ENCODE results near the gene NEAT1. TPM values are rescaled to one million over a fixed set of nuclear protein-coding genes. Genes with fewer than 3 reads are reported as not detected.
A peak's percentile ranks its signal among the peaks of the same experiment; 100 is the strongest.

Gene NEAT1
- total RNA-seq, 1 donor from 2014 or later: 229 TPM

GRCh38 chr11:65401073-65401802 lies 21.4 kb upstream of the NEAT1 start:
- no peaks in the 10 kb centered on the region for H3K36me3 Mint-ChIP-seq
- no peaks in the 10 kb centered on the region for H3K4me1 Mint-ChIP-seq (ENCODE audit: unreplicated experiment)
- H3K9me3 Mint-ChIP-seq: no peaks in the 10 kb centered on the region
- no peak for DNase-seq (ENCODE audit: extremely low spot score, unreplicated experiment)
- H3K27me3 Mint-ChIP-seq: no peaks in the 10 kb centered on the region
- H3K27ac Mint-ChIP-seq: peak overlapping the region; percentile 39
- H3K4me3 Mint-ChIP-seq: no peak overlapping the region
- no peak for TF ChIP-seq CTCF (conservative IDR thresholded peaks at IDR 0.05)

GRCh38 chr11:65401803-65402248 lies 20.8 kb upstream of the NEAT1 start:
- Mint-ChIP-seq H3K27ac (peak overlapping the region; percentile 39), H3K9me3 (no peaks in the 10 kb centered on the region), H3K27me3 (no peaks in the 10 kb centered on the region), H3K36me3 (no peaks in the 10 kb centered on the region), H3K4me3 (no peak overlapping the region), H3K4me1 (ENCODE audit: unreplicated experiment) (no peaks in the 10 kb centered on the region)
- DNase-seq (ENCODE audit: extremely low spot score, unreplicated experiment): no peak
- no peak for TF ChIP-seq CTCF (conservative IDR thresholded peaks at IDR 0.05)

- no peak overlapping the region for H3K4me3 Mint-ChIP-seq
- H3K4me1 Mint-ChIP-seq (ENCODE audit: unreplicated experiment): no peaks in the 10 kb centered on the region
- H3K27ac Mint-ChIP-seq: no peak overlapping the region
- H3K36me3 Mint-ChIP-seq: no peaks in the 10 kb centered on the region
- H3K27me3 Mint-ChIP-seq: no peaks in the 10 kb centered on the region
- no peaks in the 10 kb centered on the region for H3K9me3 Mint-ChIP-seq
- no peak for TF ChIP-seq CTCF (conservative IDR thresholded peaks at IDR 0.05)
- no peak for DNase-seq (ENCODE audit: extremely low spot score, unreplicated experiment)
These were observed 19.8 kb upstream of the NEAT1 start for GRCh38 chr11:65402790-65403189.

GRCh38 chr11:65403607-65404121 lies 18.9 kb upstream of the NEAT1 start:
- Mint-ChIP-seq H3K9me3 (no peaks in the 10 kb centered on the region), H3K36me3 (no peaks in the 10 kb centered on the region), H3K27ac (peak overlapping the region; percentile 58), H3K4me1 (ENCODE audit: unreplicated experiment) (no peaks in the 10 kb centered on the region), H3K4me3 (no peak overlapping the region), H3K27me3 (no peaks in the 10 kb centered on the region)
- DNase-seq (ENCODE audit: extremely low spot score, unreplicated experiment): no peak
- TF ChIP-seq CTCF (conservative IDR thresholded peaks at IDR 0.05): no peak

- no peak for TF ChIP-seq CTCF (conservative IDR thresholded peaks at IDR 0.05)
- no peak overlapping the region for H3K27ac Mint-ChIP-seq
- H3K36me3 Mint-ChIP-seq: no peaks in the 10 kb centered on the region
- H3K4me3 Mint-ChIP-seq: no peak overlapping the region
- no peaks in the 10 kb centered on the region for H3K9me3 Mint-ChIP-seq
- no peaks in the 10 kb centered on the region for H3K4me1 Mint-ChIP-seq (ENCODE audit: unreplicated experiment)
- no peak for DNase-seq (ENCODE audit: extremely low spot score, unreplicated experiment)
- no peaks in the 10 kb centered on the region for H3K27me3 Mint-ChIP-seq
These were observed 18.4 kb upstream of the NEAT1 start for GRCh38 chr11:65404210-65404609.

Data from type B pancreatic cell (in vitro differentiated cells).